ENCODE results near the gene ROR1.

Gene ROR1

GRCh38 chr1:63829349-63830327 is 55.8 kb downstream of the ROR1 start:
- Histone ChIP-seq H3K9me3 (ENCODE audit: control insufficient read depth in 2 of 2, low read length in 2 of 2) (no peaks in the 10 kb centered on the region), H3K36me3 (ENCODE audit: control insufficient read depth in 2 of 2, insufficient read depth in 2 of 2, low read length in 2 of 2) (no peaks in the 10 kb centered on the region), H3K27me3 (ENCODE audit: control insufficient read depth in 2 of 2, insufficient read depth in 2 of 2, low read length in 2 of 2) (no peaks in the 10 kb centered on the region), H3K27ac (ENCODE audit: low read depth in 2 of 2, low read length in 2 of 2) (peak overlapping the region in 1 of 2 donors; percentile 32), H3K4me3 (ENCODE audit: low read length in 2 of 2) (peak overlapping the region in 1 of 2 donors; percentile 26), H3K4me1 (ENCODE audit: control insufficient read depth in 2 of 2, insufficient read depth in 2 of 2, low read length in 2 of 2) (peaks cover 5 to 6% of the 10 kb centered on the region in 2 donors), H3K9ac (ENCODE audit: low read depth in 1 of 2, low read length in 2 of 2) (peak overlapping the region in 1 of 2 donors; percentile 3)

GRCh38 chr1:63831409-63831808 is 57.6 kb downstream of the ROR1 start:
- Histone ChIP-seq H3K4me1 (ENCODE audit: control insufficient read depth in 2 of 2, insufficient read depth in 2 of 2, low read length in 2 of 2) (peaks cover 5 to 6% of the 10 kb centered on the region in 2 donors), H3K27me3 (ENCODE audit: control insufficient read depth in 2 of 2, insufficient read depth in 2 of 2, low read length in 2 of 2) (no peaks in the 10 kb centered on the region), H3K9me3 (ENCODE audit: control insufficient read depth in 2 of 2, low read length in 2 of 2) (no peaks in the 10 kb centered on the region), H3K36me3 (ENCODE audit: control insufficient read depth in 2 of 2, insufficient read depth in 2 of 2, low read length in 2 of 2) (no peaks in the 10 kb centered on the region), H3K27ac (ENCODE audit: low read depth in 2 of 2, low read length in 2 of 2) (no peak overlapping the region), H3K4me3 (ENCODE audit: low read length in 2 of 2) (no peak overlapping the region), H3K9ac (ENCODE audit: low read depth in 1 of 2, low read length in 2 of 2) (no peak overlapping the region)

- no peak overlapping the region for H3K27ac ChIP-seq (ENCODE audit: low read depth in 2 of 2, low read length in 2 of 2)
Observed at GRCh38 chr1:63833363-63834119, 59.7 kb downstream of the ROR1 start.

DNA sequence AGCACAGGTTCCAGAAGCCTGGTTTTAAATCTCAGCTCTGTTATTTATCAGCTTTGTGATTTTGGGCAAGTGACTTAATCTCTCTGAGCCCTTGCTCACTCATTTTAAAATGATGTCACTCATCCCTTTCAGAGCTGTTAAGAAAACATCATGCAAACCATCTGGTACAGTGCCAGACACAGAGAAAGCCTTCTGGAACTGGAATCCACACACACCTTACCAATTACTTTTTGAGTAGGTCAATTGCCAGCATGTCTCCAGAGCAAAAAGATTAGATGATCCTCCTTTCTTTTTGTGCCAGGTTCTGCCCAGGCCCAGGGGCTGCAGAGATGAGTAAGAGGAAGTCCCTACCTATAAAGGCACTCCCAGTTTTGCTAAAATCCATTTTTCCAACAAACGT is 61.3 kb downstream of the ROR1 start:
- no peak overlapping the region for H3K9ac ChIP-seq (ENCODE audit: low read depth in 1 of 2, low read length in 2 of 2)
- H3K36me3 ChIP-seq (ENCODE audit: control insufficient read depth in 2 of 2, insufficient read depth in 2 of 2, low read length in 2 of 2): no peaks in the 10 kb centered on the region
- no peak overlapping the region for H3K4me3 ChIP-seq (ENCODE audit: low read length in 2 of 2)
- peaks cover 0 to 3% of the 10 kb centered on the region in 2 donors for H3K4me1 ChIP-seq (ENCODE audit: control insufficient read depth in 2 of 2, insufficient read depth in 2 of 2, low read length in 2 of 2)
- H3K27ac ChIP-seq (ENCODE audit: low read depth in 2 of 2, low read length in 2 of 2): no peak overlapping the region
- H3K27me3 ChIP-seq (ENCODE audit: control insufficient read depth in 2 of 2, insufficient read depth in 2 of 2, low read length in 2 of 2): no peaks in the 10 kb centered on the region
- no peaks in the 10 kb centered on the region for H3K9me3 ChIP-seq (ENCODE audit: control insufficient read depth in 2 of 2, low read length in 2 of 2)

More at GRCh38 chr1:63833363-63834119, 59.7 kb downstream of the ROR1 start:
- H3K36me3 ChIP-seq (ENCODE audit: control insufficient read depth in 2 of 2, insufficient read depth in 2 of 2, low read length in 2 of 2): no peaks in the 10 kb centered on the region
- H3K9me3 ChIP-seq (ENCODE audit: control insufficient read depth in 2 of 2, low read length in 2 of 2): no peaks in the 10 kb centered on the region
- no peaks in the 10 kb centered on the region for H3K27me3 ChIP-seq (ENCODE audit: control insufficient read depth in 2 of 2, insufficient read depth in 2 of 2, low read length in 2 of 2)
- peaks cover 5 to 6% of the 10 kb centered on the region in 2 donors for H3K4me1 ChIP-seq (ENCODE audit: control insufficient read depth in 2 of 2, insufficient read depth in 2 of 2, low read length in 2 of 2)
- no peak overlapping the region for H3K9ac ChIP-seq (ENCODE audit: low read depth in 1 of 2, low read length in 2 of 2)
- H3K4me3 ChIP-seq (ENCODE audit: low read length in 2 of 2): no peak overlapping the region

DNA sequence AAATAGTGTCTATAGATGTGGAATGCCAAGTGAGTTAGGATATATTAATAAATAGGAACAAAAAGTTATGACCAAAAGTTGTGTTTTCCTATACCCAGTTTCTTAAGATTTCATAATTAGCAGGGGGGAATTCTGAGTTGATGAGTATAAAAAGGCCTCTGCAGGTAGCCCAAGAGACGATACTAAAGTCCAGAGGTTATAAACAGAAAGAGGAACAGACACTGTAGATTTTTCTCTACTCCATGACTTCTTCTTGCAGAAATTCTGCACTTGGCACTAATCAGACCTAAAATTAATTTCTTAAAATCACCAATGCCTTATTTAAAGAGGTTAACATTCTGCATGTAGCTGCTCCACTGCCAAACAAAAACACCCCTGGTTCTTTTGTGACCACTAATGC is 62.6 kb downstream of the ROR1 start:
- H3K4me1 ChIP-seq (ENCODE audit: control insufficient read depth in 2 of 2, insufficient read depth in 2 of 2, low read length in 2 of 2): peaks cover 0 to 3% of the 10 kb centered on the region in 2 donors
- no peak overlapping the region for H3K9ac ChIP-seq (ENCODE audit: low read depth in 1 of 2, low read length in 2 of 2)
- H3K36me3 ChIP-seq (ENCODE audit: control insufficient read depth in 2 of 2, insufficient read depth in 2 of 2, low read length in 2 of 2): no peaks in the 10 kb centered on the region

GRCh38 chr1:63836830-63837229 is 63.0 kb downstream of the ROR1 start:
- no peaks in the 10 kb centered on the region for H3K9me3 ChIP-seq (ENCODE audit: control insufficient read depth in 2 of 2, low read length in 2 of 2)
- no peak overlapping the region for H3K27ac ChIP-seq (ENCODE audit: low read depth in 2 of 2, low read length in 2 of 2)
- H3K4me1 ChIP-seq (ENCODE audit: control insufficient read depth in 2 of 2, insufficient read depth in 2 of 2, low read length in 2 of 2): peaks cover 0 to 3% of the 10 kb centered on the region in 2 donors
- no peak overlapping the region for H3K9ac ChIP-seq (ENCODE audit: low read depth in 1 of 2, low read length in 2 of 2)
- no peaks in the 10 kb centered on the region for H3K36me3 ChIP-seq (ENCODE audit: control insufficient read depth in 2 of 2, insufficient read depth in 2 of 2, low read length in 2 of 2)
- no peak overlapping the region for H3K4me3 ChIP-seq (ENCODE audit: low read length in 2 of 2)
- no peaks in the 10 kb centered on the region for H3K27me3 ChIP-seq (ENCODE audit: control insufficient read depth in 2 of 2, insufficient read depth in 2 of 2, low read length in 2 of 2)

More for the DNA sequence above, 62.6 kb downstream of the ROR1 start:
- Histone ChIP-seq H3K27me3 (ENCODE audit: control insufficient read depth in 2 of 2, insufficient read depth in 2 of 2, low read length in 2 of 2) (no peaks in the 10 kb centered on the region), H3K4me3 (ENCODE audit: low read length in 2 of 2) (no peak overlapping the region), H3K9me3 (ENCODE audit: control insufficient read depth in 2 of 2, low read length in 2 of 2) (no peaks in the 10 kb centered on the region), H3K27ac (ENCODE audit: low read depth in 2 of 2, low read length in 2 of 2) (no peak overlapping the region)

- H3K27me3 ChIP-seq (ENCODE audit: control insufficient read depth in 2 of 2, insufficient read depth in 2 of 2, low read length in 2 of 2): no peaks in the 10 kb centered on the region
- no peak overlapping the region for H3K27ac ChIP-seq (ENCODE audit: low read depth in 2 of 2, low read length in 2 of 2)
- no peaks in the 10 kb centered on the region for H3K36me3 ChIP-seq (ENCODE audit: control insufficient read depth in 2 of 2, insufficient read depth in 2 of 2, low read length in 2 of 2)
- H3K9ac ChIP-seq (ENCODE audit: low read depth in 1 of 2, low read length in 2 of 2): no peak overlapping the region
- H3K9me3 ChIP-seq (ENCODE audit: control insufficient read depth in 2 of 2, low read length in 2 of 2): no peaks in the 10 kb centered on the region
- H3K4me1 ChIP-seq (ENCODE audit: control insufficient read depth in 2 of 2, insufficient read depth in 2 of 2, low read length in 2 of 2): no peaks in the 10 kb centered on the region
- H3K4me3 ChIP-seq (ENCODE audit: low read length in 2 of 2): no peak overlapping the region
Observed at GRCh38 chr1:63843010-63843409, 69.2 kb downstream of the ROR1 start.

GRCh38 chr1:63843884-63844283 is 70.1 kb downstream of the ROR1 start:
- no peaks in the 10 kb centered on the region for H3K36me3 ChIP-seq (ENCODE audit: control insufficient read depth in 2 of 2, insufficient read depth in 2 of 2, low read length in 2 of 2)
- H3K4me3 ChIP-seq (ENCODE audit: low read length in 2 of 2): no peak overlapping the region
- no peaks in the 10 kb centered on the region for H3K9me3 ChIP-seq (ENCODE audit: control insufficient read depth in 2 of 2, low read length in 2 of 2)
- no peak overlapping the region for H3K9ac ChIP-seq (ENCODE audit: low read depth in 1 of 2, low read length in 2 of 2)
- H3K4me1 ChIP-seq (ENCODE audit: control insufficient read depth in 2 of 2, insufficient read depth in 2 of 2, low read length in 2 of 2): no peaks in the 10 kb centered on the region
- no peak overlapping the region for H3K27ac ChIP-seq (ENCODE audit: low read depth in 2 of 2, low read length in 2 of 2)
- H3K27me3 ChIP-seq (ENCODE audit: control insufficient read depth in 2 of 2, insufficient read depth in 2 of 2, low read length in 2 of 2): no peaks in the 10 kb centered on the region

DNA sequence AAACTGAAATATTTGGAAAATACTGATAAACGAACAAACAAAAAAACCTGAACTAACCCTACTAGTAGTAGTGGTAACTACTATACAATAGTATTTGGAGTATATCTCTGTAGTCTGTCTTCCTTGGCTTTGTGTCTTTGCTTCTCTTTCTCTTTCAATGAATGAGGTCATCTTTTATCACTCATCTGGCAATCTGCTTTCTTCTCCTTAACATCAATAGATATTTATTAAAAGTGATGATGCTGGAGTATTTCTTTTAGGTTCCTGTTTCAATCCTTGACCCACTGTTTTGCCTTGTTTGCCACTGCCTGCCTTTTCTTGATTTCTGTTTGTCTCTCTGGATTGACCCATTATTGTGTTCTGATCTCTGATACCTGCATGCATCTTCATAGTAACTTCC is 71.5 kb downstream of the ROR1 start:
- H3K27ac ChIP-seq (ENCODE audit: low read depth in 2 of 2, low read length in 2 of 2): no peak overlapping the region
- no peak overlapping the region for H3K4me3 ChIP-seq (ENCODE audit: low read length in 2 of 2)
- no peaks in the 10 kb centered on the region for H3K36me3 ChIP-seq (ENCODE audit: control insufficient read depth in 2 of 2, insufficient read depth in 2 of 2, low read length in 2 of 2)
- no peaks in the 10 kb centered on the region for H3K4me1 ChIP-seq (ENCODE audit: control insufficient read depth in 2 of 2, insufficient read depth in 2 of 2, low read length in 2 of 2)
- H3K9ac ChIP-seq (ENCODE audit: low read depth in 1 of 2, low read length in 2 of 2): no peak overlapping the region
- no peaks in the 10 kb centered on the region for H3K9me3 ChIP-seq (ENCODE audit: control insufficient read depth in 2 of 2, low read length in 2 of 2)
- H3K27me3 ChIP-seq (ENCODE audit: control insufficient read depth in 2 of 2, insufficient read depth in 2 of 2, low read length in 2 of 2): no peaks in the 10 kb centered on the region

GRCh38 chr1:63847308-63847910 is 73.6 kb downstream of the ROR1 start:
- Histone ChIP-seq H3K27ac (ENCODE audit: low read depth in 2 of 2, low read length in 2 of 2) (no peak overlapping the region), H3K4me1 (ENCODE audit: control insufficient read depth in 2 of 2, insufficient read depth in 2 of 2, low read length in 2 of 2) (no peaks in the 10 kb centered on the region), H3K9ac (ENCODE audit: low read depth in 1 of 2, low read length in 2 of 2) (no peak overlapping the region), H3K9me3 (ENCODE audit: control insufficient read depth in 2 of 2, low read length in 2 of 2) (no peaks in the 10 kb centered on the region), H3K4me3 (ENCODE audit: low read length in 2 of 2) (no peak overlapping the region), H3K27me3 (ENCODE audit: control insufficient read depth in 2 of 2, insufficient read depth in 2 of 2, low read length in 2 of 2) (no peaks in the 10 kb centered on the region), H3K36me3 (ENCODE audit: control insufficient read depth in 2 of 2, insufficient read depth in 2 of 2, low read length in 2 of 2) (no peaks in the 10 kb centered on the region)

Measured in mucosa of rectum (tissue), 2 donors.